Colonic mucosa (tissue), 4 donors: ENCODE data around the gene DNAJB8. TPM values are rescaled to one million over a fixed set of nuclear protein-coding genes. Genes with fewer than 3 reads are reported as not detected.

Experiments
- DNase-seq: peaks from one replicate; pipeline ENCODE4 v3.0.0-alpha.2; 2020
- H3K27ac ChIP-seq: fragments of 200-600 bp; one replicate; pipeline ENCODE4 v1.8.0; 2021
- H3K27me3 ChIP-seq: fragments of 200-600 bp; one replicate; pipeline ENCODE4 v1.8.0; 2021
- H3K36me3 ChIP-seq: fragments of 200-600 bp; one replicate; pipeline ENCODE4 v1.8.0; 2021
- H3K4me1 ChIP-seq: fragments of 200-600 bp; one replicate; pipeline ENCODE4 v1.8.0; 2021; ENCODE audit warnings: mild to moderate bottlenecking
- H3K4me3 ChIP-seq: fragments of 200-600 bp; one replicate; pipeline ENCODE4 v1.8.0; 2021
- H3K9ac ChIP-seq, 2 donors: one replicate each; pipeline ENCODE4 v1.7.0; 2013; ENCODE audit warnings: control low read depth in 2 of 2, low read depth in 2 of 2, low read length in 2 of 2
- H3K9me3 ChIP-seq: fragments of 200-600 bp; one replicate; pipeline ENCODE4 v1.8.0; 2021
- CTCF ChIP-seq: fragments of 200-600 bp; IDR thresholded peaks from one replicate; pipeline ENCODE4 v1.8.0; 2022; ENCODE audit warnings: antibody characterized with exemption, mild to moderate bottlenecking
- intact Hi-C: fragments of 100-400 bp; cut with DNase I; formaldehyde crosslinking; loops from one replicate; pipeline ENCODE4 v1.14.1; 2022
- total RNA-seq, 2 donors: library from RNA; stranded (reverse); fragmentation: NEBNext Ultra II Directional in 1 of 2; extraction: Animal tissue kit (Norgen Biotek cat#: 25700) in 1 of 2; gene quantifications; one replicate each; pipeline ENCODE4 v1.2.1, GENCODE V29; 2021
- donor health status: healthy.
- donor health status: DM: no; HTN: no; CAD: no.
- donor health status: DM: no; HTN: no; CAD: no.

DNAJB8 gene
- total RNA-seq, 2 donors from 2014 or later: not detected

GRCh38 chr3:128488636-128488990, 21.9 kb upstream of the DNAJB8 start:
- H3K4me1 ChIP-seq: peaks cover 47% of the 10 kb centered on the region
- H3K27me3 ChIP-seq: peaks cover 99% of the 10 kb centered on the region
- no peaks in the 10 kb centered on the region for H3K36me3 ChIP-seq
- H3K9me3 ChIP-seq: no peaks in the 10 kb centered on the region
- no peak for DNase-seq
- peak overlapping the region in 1 of 2 donors; percentile 33 for H3K9ac ChIP-seq
- H3K27ac ChIP-seq: peak overlapping the region; percentile 50
- TF ChIP-seq CTCF: no peak
- intact Hi-C loops: no loop called here
- H3K4me3 ChIP-seq: peak overlapping the region; percentile 58

- Histone ChIP-seq H3K36me3 (no peaks in the 10 kb centered on the region), H3K4me3 (peak overlapping the region; percentile 58), H3K4me1 (peaks cover 47% of the 10 kb centered on the region), H3K27me3 (peaks cover 99% of the 10 kb centered on the region), H3K9ac (peak overlapping the region in 1 of 2 donors; percentile 33), H3K9me3 (no peaks in the 10 kb centered on the region), H3K27ac (peak overlapping the region; percentile 50)
- peak; percentile 86 for DNase-seq
- intact Hi-C loops: no loop called here
- no peak for TF ChIP-seq CTCF
These were observed 21.3 kb upstream of the DNAJB8 start for GRCh38 chr3:128487813-128488635.

GRCh38 chr3:128487538-128487812, 20.8 kb upstream of the DNAJB8 start:
- H3K4me1 ChIP-seq: peaks cover 41% of the 10 kb centered on the region

DNA sequence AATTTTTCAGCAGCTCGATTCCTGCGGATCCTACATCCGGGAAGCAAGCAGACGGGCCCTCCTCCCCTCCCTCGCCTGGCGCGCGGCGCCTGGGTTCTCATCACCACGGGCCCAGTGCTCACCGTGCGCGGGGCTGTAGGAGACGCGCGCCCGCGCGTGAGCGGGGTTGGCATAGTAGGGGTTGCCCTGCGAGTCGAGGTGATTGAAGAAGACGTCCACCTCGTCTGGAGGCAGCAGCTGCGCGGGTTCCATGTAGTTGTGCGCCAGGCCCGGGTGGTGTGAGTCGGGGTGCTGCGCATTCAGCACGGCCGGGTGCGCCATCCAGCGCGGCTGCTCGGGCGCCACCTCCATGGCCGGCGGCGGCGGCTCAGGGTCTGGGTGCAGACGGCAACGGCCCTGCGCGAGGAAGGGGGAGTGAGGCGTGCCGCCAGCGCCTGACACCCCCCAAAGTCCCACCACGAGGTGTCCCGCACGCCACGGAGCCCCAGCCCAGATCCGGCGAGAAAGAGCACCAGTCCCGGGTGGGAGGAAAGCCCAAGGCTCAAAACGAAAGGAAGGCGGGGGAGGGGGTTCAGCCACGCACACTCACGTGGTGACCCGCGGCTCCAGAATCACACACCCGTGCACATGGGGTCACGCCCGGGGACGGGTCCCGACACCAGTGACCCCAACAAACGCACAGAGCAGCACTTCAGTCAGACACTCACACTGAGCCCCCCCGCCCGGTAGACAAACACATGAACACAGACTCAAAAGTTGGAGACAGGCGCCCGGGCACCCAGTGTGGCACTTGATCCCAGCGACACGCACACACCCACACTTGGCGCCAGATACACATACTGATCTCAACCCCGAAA, 20.2 kb upstream of the DNAJB8 start:
- Histone ChIP-seq H3K4me3 (peak overlapping the region; percentile 58), H3K4me1 (peaks cover 40% of the 10 kb centered on the region), H3K27ac (no peak overlapping the region), H3K36me3 (no peaks in the 10 kb centered on the region), H3K27me3 (peaks cover 99% of the 10 kb centered on the region), H3K9ac (no peak overlapping the region), H3K9me3 (no peaks in the 10 kb centered on the region)
- intact Hi-C loops: no loop called here
- TF ChIP-seq CTCF: no peak
- no peak for DNase-seq

More at GRCh38 chr3:128487538-128487812, 20.8 kb upstream of the DNAJB8 start:
- no peak overlapping the region for H3K9ac ChIP-seq
- no peak for TF ChIP-seq CTCF
- no peak overlapping the region for H3K27ac ChIP-seq
- peak overlapping the region; percentile 58 for H3K4me3 ChIP-seq
- no peak for DNase-seq
- intact Hi-C loops: no loop called here
- no peaks in the 10 kb centered on the region for H3K9me3 ChIP-seq
- H3K36me3 ChIP-seq: no peaks in the 10 kb centered on the region
- peaks cover 99% of the 10 kb centered on the region for H3K27me3 ChIP-seq

DNA sequence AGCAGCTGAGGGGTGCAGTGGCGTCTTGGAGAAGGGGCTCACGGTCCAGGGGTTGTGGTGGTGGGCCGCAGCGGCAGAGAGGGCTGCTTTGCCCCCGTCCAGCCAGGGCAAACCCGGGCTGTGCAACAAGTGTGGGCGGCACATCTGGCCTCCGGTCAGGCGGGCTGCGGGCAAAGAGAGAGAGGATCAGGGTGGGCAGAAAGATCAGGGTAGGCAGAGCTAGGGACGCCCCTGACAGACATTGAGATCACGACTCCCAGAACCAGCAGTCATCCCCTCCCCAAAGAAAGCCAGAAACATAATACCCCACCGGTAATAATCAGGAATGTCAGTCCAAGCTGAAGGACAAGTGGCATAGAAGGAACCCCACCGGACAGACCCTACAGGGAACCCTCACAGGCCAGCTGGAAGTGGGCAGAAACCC, 19.5 kb upstream of the DNAJB8 start:
- no peak for DNase-seq
- H3K9ac ChIP-seq: no peak overlapping the region

More for the DNA sequence above, 19.5 kb upstream of the DNAJB8 start:
- TF ChIP-seq CTCF: no peak
- H3K4me1 ChIP-seq: peaks cover 40% of the 10 kb centered on the region
- H3K4me3 ChIP-seq: no peak overlapping the region
- H3K27me3 ChIP-seq: peaks cover 99% of the 10 kb centered on the region
- intact Hi-C loops: no loop called here
- H3K9me3 ChIP-seq: no peaks in the 10 kb centered on the region
- H3K36me3 ChIP-seq: no peaks in the 10 kb centered on the region
- no peak overlapping the region for H3K27ac ChIP-seq
